RWPE2 (cell line): ENCODE results near the gene ZNF44.

ENCODE experiments used
- ATAC-seq: fragments of 200-7000 bp; cut with Tn5 transposase; 3 replicates; pipeline ENCODE4 v1.9.1; 2021; ENCODE audit warnings: low read depth
- DNase-seq: peaks from one replicate; pipeline ENCODE4 v3.0.0-alpha.2; 2020; ENCODE audit warnings: low spot score
- H3K27ac ChIP-seq: fragments of 450-650 bp; 2 replicates; pipeline ENCODE4 v1.5.1; 2017; ENCODE audit warnings: mild to moderate bottlenecking; ENCODE audit not compliant: poor library complexity, severe bottlenecking
- H3K27me3 ChIP-seq: fragments of 250-450 bp; sonication (Bioruptor Pico); 2 replicates; pipeline ENCODE4 v1.5.1; 2021; ENCODE audit warnings: mild to moderate bottlenecking, moderate library complexity; ENCODE audit not compliant: insufficient read depth, poor library complexity, severe bottlenecking
- H3K36me3 ChIP-seq: fragments of 250-450 bp; sonication (Bioruptor Pico); 2 replicates; pipeline ENCODE4 v1.5.1; 2020; ENCODE audit warnings: low read depth, mild to moderate bottlenecking, moderate library complexity
- H3K4me1 ChIP-seq: fragments of 250-450 bp; sonication (Bioruptor Pico); 2 replicates; pipeline ENCODE4 v1.5.1; 2021; ENCODE audit warnings: mild to moderate bottlenecking, moderate library complexity; ENCODE audit not compliant: insufficient read depth, poor library complexity, severe bottlenecking
- H3K4me3 ChIP-seq: fragments of 250-450 bp; sonication (Bioruptor Pico); 2 replicates; pipeline ENCODE4 v1.5.1; 2021; ENCODE audit warnings: mild to moderate bottlenecking, moderate library complexity; ENCODE audit not compliant: severe bottlenecking
- H3K9me3 ChIP-seq: fragments of 250-450 bp; sonication (Bioruptor Pico); 2 replicates; pipeline ENCODE4 v1.5.1; 2021; ENCODE audit warnings: mild to moderate bottlenecking, moderate library complexity; ENCODE audit not compliant: severe bottlenecking
- TF ChIP-seq, protein P1 (sequence below): fragments of 450-650 bp; IDR thresholded peaks from one replicate; pipeline ENCODE4 v1.5.1; 2017; ENCODE audit warnings: mild to moderate bottlenecking, moderate library complexity; ENCODE audit not compliant: poor library complexity, severe bottlenecking

Gene ZNF44

DNA sequence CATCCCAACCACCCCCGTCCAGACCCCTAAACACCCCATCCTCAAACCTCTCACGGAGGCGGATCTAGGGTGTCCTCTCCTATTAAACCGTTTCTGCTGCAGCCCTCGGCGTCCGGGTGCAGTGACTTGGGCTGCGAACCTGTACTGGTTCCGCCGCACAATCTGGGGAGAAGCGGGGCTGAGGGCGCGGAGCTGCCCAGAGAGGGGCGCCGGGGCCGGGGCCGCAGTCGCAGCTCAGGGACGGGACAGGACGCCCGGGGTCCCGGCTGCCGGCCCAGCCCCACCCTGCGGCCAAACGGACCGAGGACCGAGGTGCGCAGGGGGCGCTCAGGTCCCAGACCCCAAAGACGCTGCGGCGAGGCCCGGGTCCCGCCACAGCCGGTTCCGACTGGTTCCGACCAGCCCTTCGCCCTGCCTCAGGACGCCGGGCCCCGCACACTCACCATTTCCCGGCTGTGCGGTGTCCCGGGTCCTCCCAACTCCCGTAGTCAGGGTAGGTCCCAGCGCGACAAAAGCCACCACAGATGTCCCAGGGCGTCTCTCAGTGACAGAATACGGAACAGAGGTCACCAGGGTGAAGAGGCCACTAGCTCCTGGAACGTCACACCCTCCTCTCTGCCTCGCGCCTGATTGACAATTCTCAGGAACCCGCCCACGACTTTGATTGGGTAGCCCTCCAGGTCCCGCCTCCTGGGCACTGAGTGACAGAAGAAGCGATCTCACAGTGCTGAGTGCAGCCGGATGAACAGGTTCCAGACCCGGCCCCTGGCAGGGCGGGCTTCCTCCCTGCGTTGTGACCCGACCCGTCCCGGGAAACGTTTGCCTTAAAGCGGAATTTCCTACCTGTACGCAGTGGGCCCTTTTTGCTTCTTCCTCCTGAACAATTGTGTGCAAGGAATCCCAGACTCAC lies at the start of gene ZNF44:
TSS of gene ZNF44 (minus strand) at position 635 of the 910 bp plus-strand sequence. CDS start at position 446, 189 bp downstream.
- no peaks in the 10 kb centered on the region for H3K9me3 ChIP-seq
- TF ChIP-seq, protein P1, sequence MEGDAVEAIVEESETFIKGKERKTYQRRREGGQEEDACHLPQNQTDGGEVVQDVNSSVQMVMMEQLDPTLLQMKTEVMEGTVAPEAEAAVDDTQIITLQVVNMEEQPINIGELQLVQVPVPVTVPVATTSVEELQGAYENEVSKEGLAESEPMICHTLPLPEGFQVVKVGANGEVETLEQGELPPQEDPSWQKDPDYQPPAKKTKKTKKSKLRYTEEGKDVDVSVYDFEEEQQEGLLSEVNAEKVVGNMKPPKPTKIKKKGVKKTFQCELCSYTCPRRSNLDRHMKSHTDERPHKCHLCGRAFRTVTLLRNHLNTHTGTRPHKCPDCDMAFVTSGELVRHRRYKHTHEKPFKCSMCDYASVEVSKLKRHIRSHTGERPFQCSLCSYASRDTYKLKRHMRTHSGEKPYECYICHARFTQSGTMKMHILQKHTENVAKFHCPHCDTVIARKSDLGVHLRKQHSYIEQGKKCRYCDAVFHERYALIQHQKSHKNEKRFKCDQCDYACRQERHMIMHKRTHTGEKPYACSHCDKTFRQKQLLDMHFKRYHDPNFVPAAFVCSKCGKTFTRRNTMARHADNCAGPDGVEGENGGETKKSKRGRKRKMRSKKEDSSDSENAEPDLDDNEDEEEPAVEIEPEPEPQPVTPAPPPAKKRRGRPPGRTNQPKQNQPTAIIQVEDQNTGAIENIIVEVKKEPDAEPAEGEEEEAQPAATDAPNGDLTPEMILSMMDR = no peak
- ATAC-seq (peak; percentile 99), DNase-seq (peak; percentile 96)
- H3K4me1 ChIP-seq = peaks cover 4% of the 10 kb centered on the region
- H3K4me3 ChIP-seq = peak within 1 kb of the TSS; percentile 64
- H3K27me3 ChIP-seq = no peaks in the 10 kb centered on the region
- H3K36me3 ChIP-seq = peaks cover 15% of the 10 kb centered on the region
- peak within 1 kb of the TSS; percentile 47 for H3K27ac ChIP-seq

DNA sequence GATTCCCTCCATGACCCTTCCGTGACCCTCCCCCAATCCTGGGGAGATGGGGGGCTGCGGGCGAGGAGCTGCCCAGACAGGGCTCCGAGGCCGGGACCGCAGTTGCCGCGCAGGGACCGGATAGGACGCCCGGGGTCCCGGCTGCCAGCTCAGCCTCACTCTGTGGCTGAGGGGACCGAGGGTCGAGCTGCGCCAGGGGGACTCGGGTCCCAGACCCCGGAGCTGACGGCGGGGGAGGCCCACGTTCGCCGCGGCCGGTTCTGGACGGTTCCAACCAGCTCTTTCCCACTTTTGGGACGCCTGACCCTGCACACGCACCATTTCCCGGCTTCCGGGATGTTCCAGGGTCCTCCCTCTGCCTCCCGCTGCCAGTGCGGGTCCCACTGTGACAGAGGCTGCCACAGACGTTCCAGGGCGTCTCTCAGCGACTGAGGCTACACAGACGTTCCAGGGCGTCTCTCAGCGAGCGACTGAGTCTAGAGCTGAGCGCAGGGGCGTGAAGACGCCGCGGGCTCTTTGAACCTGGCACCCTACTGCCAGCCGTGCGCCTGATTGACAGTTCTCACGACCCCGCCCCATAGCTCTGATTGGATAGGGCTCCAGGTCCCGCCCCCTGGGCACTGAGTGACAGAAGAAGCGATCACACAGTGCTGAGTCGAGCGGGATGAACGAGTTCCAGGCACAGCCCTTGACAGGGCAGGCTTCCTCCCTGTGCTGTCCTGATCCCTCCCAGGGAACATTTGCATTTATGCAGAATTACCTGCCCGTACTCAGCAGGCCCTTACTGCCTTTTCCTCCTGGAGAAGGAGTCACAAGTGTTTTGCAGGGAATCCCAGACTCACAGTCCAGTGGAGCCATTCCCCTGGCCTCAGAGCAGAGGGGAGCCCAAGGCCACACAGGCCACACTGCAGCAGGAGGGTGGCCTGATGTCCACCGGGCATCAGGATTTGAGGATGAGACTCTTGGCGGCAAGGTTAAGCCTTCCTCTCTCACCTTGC lies 38.8 kb upstream of the ZNF44 start, which contains the start of gene ZNF563:
TSS of gene ZNF563 (minus strand) at position 472 of the 998 bp plus-strand sequence. CDS start at position 321, 151 bp downstream.
- H3K36me3 ChIP-seq = no peaks in the 10 kb centered on the region
- TF ChIP-seq, protein P1 = no peak
- DNase-seq (peak; percentile 93), ATAC-seq (peak; percentile 97)
- H3K27me3 ChIP-seq = no peaks in the 10 kb centered on the region
- H3K27ac ChIP-seq = peak within 1 kb of the TSS; percentile 48
- H3K4me1 ChIP-seq = no peaks in the 10 kb centered on the region
- no peaks in the 10 kb centered on the region for H3K9me3 ChIP-seq
- peak within 1 kb of the TSS; percentile 55 for H3K4me3 ChIP-seq

DNA sequence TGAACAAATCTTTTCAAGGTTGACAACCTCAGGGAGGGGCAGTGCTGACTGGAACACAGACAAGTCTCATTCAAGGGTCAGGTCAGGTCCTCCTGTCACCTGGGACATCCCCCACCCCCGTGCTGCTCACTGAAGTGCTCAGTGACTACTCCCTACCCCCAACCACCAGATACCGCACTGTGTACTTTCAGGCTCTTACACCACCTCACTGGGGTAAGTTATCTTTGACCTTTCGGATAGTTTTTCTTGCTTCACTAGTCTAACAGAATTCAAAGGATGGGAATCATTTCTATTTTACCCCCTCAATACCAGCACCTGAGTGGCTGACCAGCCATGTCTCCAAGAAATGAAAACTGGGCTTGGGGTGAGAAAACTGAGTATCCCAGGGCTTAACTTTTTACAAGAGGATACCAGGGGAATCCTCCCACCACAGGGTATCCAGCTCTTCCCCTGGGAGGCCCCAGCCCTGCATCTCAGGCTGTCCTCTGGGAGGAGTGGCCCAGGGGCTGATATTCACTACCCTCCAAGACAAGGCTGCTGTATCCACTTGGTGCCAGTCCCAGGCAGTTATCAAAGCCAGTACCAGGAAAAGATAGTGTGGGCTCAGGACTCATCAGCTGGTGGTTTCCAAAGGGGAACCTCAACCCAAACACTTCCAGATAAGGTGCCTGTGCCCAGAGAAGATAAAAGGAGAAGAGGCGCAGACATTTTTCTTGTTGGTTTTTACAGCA lies 36.7 kb upstream of the ZNF44 start:
- no peaks in the 10 kb centered on the region for H3K9me3 ChIP-seq
- TF ChIP-seq, protein P1 = no peak
- no peaks in the 10 kb centered on the region for H3K4me1 ChIP-seq
- H3K36me3 ChIP-seq = no peaks in the 10 kb centered on the region
- no peak overlapping the region for H3K4me3 ChIP-seq
- no peak for DNase-seq
- H3K27ac ChIP-seq = no peak overlapping the region
- H3K27me3 ChIP-seq = no peaks in the 10 kb centered on the region
- no peak for ATAC-seq

DNA sequence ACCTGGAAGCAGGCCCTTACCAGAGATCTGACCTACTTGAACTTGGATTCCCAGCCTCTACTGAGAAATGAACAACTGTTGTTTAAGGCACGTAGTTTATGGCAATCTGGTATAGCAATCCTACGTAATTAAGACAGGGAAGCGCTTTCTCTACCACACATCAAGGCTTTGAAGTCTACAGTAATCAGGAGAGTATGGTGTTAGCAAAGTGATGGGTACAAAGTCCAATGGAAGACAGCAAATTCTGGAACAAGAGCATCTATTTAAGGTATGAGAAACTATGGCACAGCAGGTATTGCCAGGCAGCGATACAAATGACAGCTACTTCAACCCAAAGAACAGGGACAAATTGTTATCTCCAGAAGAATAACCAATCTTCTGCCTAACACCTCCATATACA lies 35.7 kb upstream of the ZNF44 start:
- H3K27me3 ChIP-seq = no peaks in the 10 kb centered on the region
- no peak for ATAC-seq
- H3K4me3 ChIP-seq = no peak overlapping the region
- H3K4me1 ChIP-seq = no peaks in the 10 kb centered on the region
- H3K36me3 ChIP-seq = no peaks in the 10 kb centered on the region
- TF ChIP-seq, protein P1 = no peak
- no peak overlapping the region for H3K27ac ChIP-seq
- no peak for DNase-seq
- H3K9me3 ChIP-seq = no peaks in the 10 kb centered on the region
